ENCODE measurements around the gene RIMS3.

Gene RIMS3

GRCh38 chr1:40627987-40628902 is 37.2 kb downstream of the RIMS3 start:
- no peak for DNase-seq

GRCh38 chr1:40626383-40626770 is 39.1 kb downstream of the RIMS3 start:
- no peak for DNase-seq

- no peak for DNase-seq
Measured at GRCh38 chr1:40625476-40626382, 39.8 kb downstream of the RIMS3 start.

- no peak for DNase-seq
Measured at GRCh38 chr1:40625076-40625475, 40.4 kb downstream of the RIMS3 start.

- no peak for DNase-seq
Measured at GRCh38 chr1:40622936-40623629, 42.4 kb downstream of the RIMS3 start.

- DNase-seq, result no peak
Measured at GRCh38 chr1:40621821-40622450, 43.5 kb downstream of the RIMS3 start.

GRCh38 chr1:40620586-40621210 is 44.8 kb downstream of the RIMS3 start:
- DNase-seq, result no peak

- no peak for DNase-seq
Measured at GRCh38 chr1:40620150-40620549, 45.3 kb downstream of the RIMS3 start.

GRCh38 chr1:40618108-40618507 is 47.4 kb downstream of the RIMS3 start:
- no peak for DNase-seq

- DNase-seq, result peak; percentile 15
Measured at GRCh38 chr1:40612345-40612831, 53.1 kb downstream of the RIMS3 start.

- no peak for DNase-seq
Measured at GRCh38 chr1:40610156-40610555, 55.3 kb downstream of the RIMS3 start.

GRCh38 chr1:40607921-40608320 is 57.6 kb downstream of the RIMS3 start:
- no peak for DNase-seq

GRCh38 chr1:40606978-40607377 is 58.5 kb downstream of the RIMS3 start:
- DNase-seq, result no peak

GRCh38 chr1:40606194-40606593 is 59.3 kb downstream of the RIMS3 start:
- DNase-seq, result no peak

GRCh38 chr1:40599926-40600325 is 65.6 kb downstream of the RIMS3 start:
- DNase-seq, result no peak

- no peak for DNase-seq
Measured at GRCh38 chr1:40595623-40596022, 69.9 kb downstream of the RIMS3 start.

- no peak for DNase-seq
Measured at GRCh38 chr1:40594187-40594531, 71.3 kb downstream of the RIMS3 start.

GRCh38 chr1:40593449-40594186 is 71.9 kb downstream of the RIMS3 start:
- no peak for DNase-seq

- no peak for DNase-seq
Measured at GRCh38 chr1:40592107-40592803, 73.2 kb downstream of the RIMS3 start.

- DNase-seq, result no peak
Measured at GRCh38 chr1:40588586-40588985, 76.9 kb downstream of the RIMS3 start.

GRCh38 chr1:40583980-40584379 is 81.5 kb downstream of the RIMS3 start:
- no peak for DNase-seq

All from SHP77 treated with DMSO at 0.1 percent for 48 hours (cell line).